A673 (cell line): ENCODE measurements around the gene DPF3.

Experiments used
- EZH2 ChIP-seq: fragments of 200-600 bp; sonication (generic); IDR thresholded peaks from 2 replicates; pipeline ENCODE4 v1.6.1; 2017; ENCODE audit warnings: borderline replicate concordance, low read depth, mild to moderate bottlenecking, mixed read lengths, antibody characterized with exemption, low read length; ENCODE audit not compliant: poor library complexity, severe bottlenecking
- TF ChIP-seq, protein P1 (sequence below): fragments of 300-800, 200-600 bp; sonication (generic); conservative IDR thresholded peaks from 2 replicates; pipeline ENCODE4 v1.5.1; 2017; ENCODE audit warnings: low read depth, mild to moderate bottlenecking, antibody characterized with exemption, low read length, moderate library complexity, mixed read lengths

DNA sequence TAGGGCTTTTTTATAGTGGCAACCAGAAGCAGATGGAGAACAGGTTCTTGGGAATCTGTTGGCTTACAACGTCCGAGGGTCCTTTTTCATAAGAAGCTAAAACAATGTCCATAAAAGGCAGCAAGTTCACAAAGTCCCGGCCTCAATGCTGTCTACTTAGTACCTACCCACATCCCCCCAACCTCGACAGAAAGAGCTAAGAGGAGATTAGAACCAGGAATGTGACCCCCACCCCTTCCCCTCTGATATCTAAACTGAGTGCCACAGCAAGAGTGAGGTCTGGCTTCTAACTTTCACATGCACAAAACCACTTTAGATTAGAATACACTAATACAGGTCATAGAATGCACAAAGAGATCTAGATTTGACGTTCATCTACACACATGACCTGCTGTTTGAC, 4.5 kb downstream of the DPF3 start:
- TF ChIP-seq, protein P1, sequence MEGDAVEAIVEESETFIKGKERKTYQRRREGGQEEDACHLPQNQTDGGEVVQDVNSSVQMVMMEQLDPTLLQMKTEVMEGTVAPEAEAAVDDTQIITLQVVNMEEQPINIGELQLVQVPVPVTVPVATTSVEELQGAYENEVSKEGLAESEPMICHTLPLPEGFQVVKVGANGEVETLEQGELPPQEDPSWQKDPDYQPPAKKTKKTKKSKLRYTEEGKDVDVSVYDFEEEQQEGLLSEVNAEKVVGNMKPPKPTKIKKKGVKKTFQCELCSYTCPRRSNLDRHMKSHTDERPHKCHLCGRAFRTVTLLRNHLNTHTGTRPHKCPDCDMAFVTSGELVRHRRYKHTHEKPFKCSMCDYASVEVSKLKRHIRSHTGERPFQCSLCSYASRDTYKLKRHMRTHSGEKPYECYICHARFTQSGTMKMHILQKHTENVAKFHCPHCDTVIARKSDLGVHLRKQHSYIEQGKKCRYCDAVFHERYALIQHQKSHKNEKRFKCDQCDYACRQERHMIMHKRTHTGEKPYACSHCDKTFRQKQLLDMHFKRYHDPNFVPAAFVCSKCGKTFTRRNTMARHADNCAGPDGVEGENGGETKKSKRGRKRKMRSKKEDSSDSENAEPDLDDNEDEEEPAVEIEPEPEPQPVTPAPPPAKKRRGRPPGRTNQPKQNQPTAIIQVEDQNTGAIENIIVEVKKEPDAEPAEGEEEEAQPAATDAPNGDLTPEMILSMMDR = no peak
- TF ChIP-seq EZH2 = no peak
